Upper lobe of left lung (tissue), 6 donors: ENCODE data around the gene ELAVL1. TPM values are rescaled to one million over a fixed set of nuclear protein-coding genes. Genes with fewer than 3 reads are reported as not detected.
A peak's percentile ranks its signal among the peaks of the same experiment; 100 is the strongest.

Experiments
- ATAC-seq, 2 donors: fragments of 200-7000 bp; cut with Tn5 transposase; one replicate each; pipeline ENCODE4 v1.9.1; 2022; ENCODE audit warnings: mild to moderate bottlenecking in 2 of 2, moderate library complexity in 2 of 2; ENCODE audit not compliant: low FRiP score in 2 of 2
- DNase-seq, 2 donors: peaks; one replicate each; pipeline ENCODE4 v3.0.0-alpha.2; 2019 to 2020
- H3K27ac ChIP-seq, 4 donors: fragments of 200-600 bp; sonication (generic); one replicate each; pipeline ENCODE4 v1.5.1; 2016 to 2019
- H3K27me3 ChIP-seq, 4 donors: fragments of 200-600 bp; sonication (generic); one replicate each; pipeline ENCODE4 v1.5.1; 2017 to 2019
- H3K36me3 ChIP-seq, 4 donors: fragments of 200-600 bp; sonication (generic); one replicate each; pipeline ENCODE4 v1.5.1; 2016 to 2019
- H3K4me1 ChIP-seq, 4 donors: fragments of 200-600 bp; sonication (generic); one replicate each; pipeline ENCODE4 v1.5.1; 2018 to 2019
- H3K4me3 ChIP-seq, 4 donors: fragments of 200-600 bp; sonication (generic); one replicate each; pipeline ENCODE4 v1.5.1; 2017 to 2019; ENCODE audit warnings: mild to moderate bottlenecking in 2 of 4, moderate library complexity in 1 of 4
- H3K9me3 ChIP-seq, 4 donors: fragments of 200-600 bp; sonication (generic); one replicate each; pipeline ENCODE4 v1.5.1; 2018 to 2019
- EP300 ChIP-seq, 4 donors: sonication (generic); formaldehyde crosslinking; IDR thresholded peaks; one replicate each; pipeline ENCODE4 v1.5.1; 2017; ENCODE audit warnings: antibody characterized with exemption in 4 of 4, control low read depth in 2 of 4
- POLR2A ChIP-seq, 4 donors: fragments of 450-650 bp; IDR thresholded peaks; one replicate each; pipeline ENCODE4 v1.5.1; 2016 to 2017; ENCODE audit warnings: antibody characterized with exemption in 4 of 4, mild to moderate bottlenecking in 2 of 4
- POLR2AphosphoS5 ChIP-seq, 2 donors: sonication (generic); formaldehyde crosslinking; IDR thresholded peaks; one replicate each; pipeline ENCODE4 v1.5.1; 2017; ENCODE audit warnings: antibody characterized with exemption in 2 of 2
- WGBS, 2 donors: methylation state at CpG; one replicate each; pipeline ENCODE4 v1.1.5; 2017 to 2018; 5-methylcytosine and 5-hydroxymethylcytosine counted together
- total RNA-seq, 6 donors: library from RNA; depleted of rRNA in 4 of 6; stranded (reverse); fragments of >200 nt in 4 of 6; gene quantifications; one replicate each; pipeline versions ENCODE4 v1.1.0 to v1.2.1, GENCODE V29; 2016 to 2021
- TF ChIP-seq, protein P1 (sequence below), 6 experiments: fragments of 450-650 bp in 4 of 6; fragments of 200-600 bp in 2 of 6; sonication (generic) in 2 of 6; IDR thresholded peaks; one replicate each; pipeline ENCODE4 v1.5.1; 2016 to 2019; ENCODE audit warnings: antibody characterized with exemption in 6 of 6
- donor health status: DM: no; HTN: no; CAD: no; lungs with moderate emphysema.
- donor health status: DM: no; HTN: yes; CAD: no; lungs with severe emphysema.

Gene ELAVL1
- total RNA-seq, 6 donors from 2014 or later = 21.0 to 71.1 (median 36.1) TPM

DNA sequence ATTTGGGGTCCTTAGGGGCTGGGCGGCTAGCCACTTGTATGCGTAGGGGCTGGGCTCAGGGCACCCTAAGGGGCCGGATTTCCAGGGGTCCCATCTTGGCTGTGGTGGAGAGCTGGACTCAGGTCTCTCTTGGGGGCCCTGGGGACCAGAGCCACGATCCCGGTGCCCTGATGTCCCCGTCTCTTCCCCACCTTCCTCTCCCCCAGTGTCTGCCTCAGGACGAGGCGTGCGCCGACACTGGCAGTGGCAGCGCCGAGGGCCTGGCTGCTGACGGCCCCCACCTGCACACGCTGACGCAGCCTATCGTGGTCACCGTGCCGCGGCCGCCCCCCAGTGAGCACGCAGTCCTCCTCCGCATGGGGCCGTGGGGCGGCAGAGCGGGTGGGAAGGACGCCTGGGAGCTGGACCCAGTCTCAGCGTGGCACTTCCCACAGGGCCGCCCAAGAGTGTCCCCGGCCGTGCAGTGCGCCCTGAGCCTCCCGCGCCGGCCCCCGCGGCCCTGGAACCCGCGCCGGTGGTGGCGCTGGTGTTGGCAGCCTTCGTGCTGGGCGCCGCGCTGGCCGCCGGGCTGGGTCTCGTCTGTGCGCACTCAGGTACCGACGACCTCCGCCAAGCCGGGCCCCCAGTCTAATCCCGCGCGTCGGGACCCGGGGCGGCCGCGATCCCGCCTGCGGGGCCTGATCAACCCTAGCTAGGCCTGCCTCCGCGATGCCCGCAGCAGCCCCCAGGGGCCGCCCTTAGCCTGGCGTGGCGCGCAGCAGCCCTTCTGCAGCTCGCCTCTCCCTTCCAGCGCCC is 88.0 kb downstream of the ELAVL1 start:
- peaks cover 44 to 65% (median 47%) of the 10 kb centered on the region in 4 donors for H3K4me1 ChIP-seq
- H3K27ac ChIP-seq = no peak overlapping the region
- H3K4me3 ChIP-seq = peak overlapping the region in 3 of 4 donors; percentile 33 to 49 (median 38)
- no peaks in the 10 kb centered on the region for H3K9me3 ChIP-seq
- ATAC-seq (no peak), DNase-seq (peak in 1 of 2 donors; percentile 93)
- peaks cover 3 to 21% (median 16%) of the 10 kb centered on the region in 4 donors for H3K36me3 ChIP-seq
- peaks cover 0 to 39% (median 27%) of the 10 kb centered on the region in 4 donors for H3K27me3 ChIP-seq
- WGBS, 2 donors = 0 to 4% methylated on average over 9 to 18 of the region's 71 CpGs
- TF ChIP-seq, protein P1, sequence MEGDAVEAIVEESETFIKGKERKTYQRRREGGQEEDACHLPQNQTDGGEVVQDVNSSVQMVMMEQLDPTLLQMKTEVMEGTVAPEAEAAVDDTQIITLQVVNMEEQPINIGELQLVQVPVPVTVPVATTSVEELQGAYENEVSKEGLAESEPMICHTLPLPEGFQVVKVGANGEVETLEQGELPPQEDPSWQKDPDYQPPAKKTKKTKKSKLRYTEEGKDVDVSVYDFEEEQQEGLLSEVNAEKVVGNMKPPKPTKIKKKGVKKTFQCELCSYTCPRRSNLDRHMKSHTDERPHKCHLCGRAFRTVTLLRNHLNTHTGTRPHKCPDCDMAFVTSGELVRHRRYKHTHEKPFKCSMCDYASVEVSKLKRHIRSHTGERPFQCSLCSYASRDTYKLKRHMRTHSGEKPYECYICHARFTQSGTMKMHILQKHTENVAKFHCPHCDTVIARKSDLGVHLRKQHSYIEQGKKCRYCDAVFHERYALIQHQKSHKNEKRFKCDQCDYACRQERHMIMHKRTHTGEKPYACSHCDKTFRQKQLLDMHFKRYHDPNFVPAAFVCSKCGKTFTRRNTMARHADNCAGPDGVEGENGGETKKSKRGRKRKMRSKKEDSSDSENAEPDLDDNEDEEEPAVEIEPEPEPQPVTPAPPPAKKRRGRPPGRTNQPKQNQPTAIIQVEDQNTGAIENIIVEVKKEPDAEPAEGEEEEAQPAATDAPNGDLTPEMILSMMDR (IDR thresholded peaks at IDR 0.05) = peak; percentile 45 to 71 (median 61)
- TF ChIP-seq EP300 (IDR thresholded peaks at IDR 0.05) = no peak
- no peak for TF ChIP-seq POLR2AphosphoS5 (IDR thresholded peaks at IDR 0.05)
- TF ChIP-seq POLR2A (IDR thresholded peaks at IDR 0.05) = no peak

DNA sequence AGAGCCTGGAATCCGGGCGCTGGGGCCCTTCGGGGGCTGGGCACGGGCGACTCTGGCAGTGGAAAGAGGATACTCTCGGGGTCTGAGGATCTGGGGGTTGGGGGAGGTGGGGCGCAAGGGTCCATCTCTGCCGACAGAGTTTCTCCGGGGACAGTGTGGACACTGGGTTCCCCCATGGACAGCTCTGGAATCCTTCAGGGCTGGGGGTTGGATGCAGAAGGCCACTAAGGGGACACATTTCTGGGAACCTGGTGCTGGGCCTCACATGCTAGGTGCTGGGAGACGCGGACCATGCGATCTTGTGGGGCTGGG is 88.5 kb downstream of the ELAVL1 start:
- TF ChIP-seq EP300 (IDR thresholded peaks at IDR 0.05) = no peak
- TF ChIP-seq, protein P1 (IDR thresholded peaks at IDR 0.05) = no peak
- no peak for TF ChIP-seq POLR2A (IDR thresholded peaks at IDR 0.05)
- TF ChIP-seq POLR2AphosphoS5 (IDR thresholded peaks at IDR 0.05) = no peak
- no peak for DNase-seq
- Histone ChIP-seq H3K4me1 (peaks cover 39 to 62% (median 44%) of the 10 kb centered on the region in 4 donors), H3K36me3 (peaks cover 9 to 21% (median 17%) of the 10 kb centered on the region in 4 donors), H3K27ac (peak overlapping the region in 1 of 4 donors; percentile 11), H3K4me3 (peak overlapping the region in 3 of 4 donors; percentile 38 to 49 (median 38)), H3K9me3 (no peaks in the 10 kb centered on the region), H3K27me3 (peaks cover 0 to 39% (median 27%) of the 10 kb centered on the region in 4 donors)
- 3 to 11% methylated on average over 6 to 9 of the region's 12 CpGs for WGBS, 2 donors
- no peak for ATAC-seq

DNA sequence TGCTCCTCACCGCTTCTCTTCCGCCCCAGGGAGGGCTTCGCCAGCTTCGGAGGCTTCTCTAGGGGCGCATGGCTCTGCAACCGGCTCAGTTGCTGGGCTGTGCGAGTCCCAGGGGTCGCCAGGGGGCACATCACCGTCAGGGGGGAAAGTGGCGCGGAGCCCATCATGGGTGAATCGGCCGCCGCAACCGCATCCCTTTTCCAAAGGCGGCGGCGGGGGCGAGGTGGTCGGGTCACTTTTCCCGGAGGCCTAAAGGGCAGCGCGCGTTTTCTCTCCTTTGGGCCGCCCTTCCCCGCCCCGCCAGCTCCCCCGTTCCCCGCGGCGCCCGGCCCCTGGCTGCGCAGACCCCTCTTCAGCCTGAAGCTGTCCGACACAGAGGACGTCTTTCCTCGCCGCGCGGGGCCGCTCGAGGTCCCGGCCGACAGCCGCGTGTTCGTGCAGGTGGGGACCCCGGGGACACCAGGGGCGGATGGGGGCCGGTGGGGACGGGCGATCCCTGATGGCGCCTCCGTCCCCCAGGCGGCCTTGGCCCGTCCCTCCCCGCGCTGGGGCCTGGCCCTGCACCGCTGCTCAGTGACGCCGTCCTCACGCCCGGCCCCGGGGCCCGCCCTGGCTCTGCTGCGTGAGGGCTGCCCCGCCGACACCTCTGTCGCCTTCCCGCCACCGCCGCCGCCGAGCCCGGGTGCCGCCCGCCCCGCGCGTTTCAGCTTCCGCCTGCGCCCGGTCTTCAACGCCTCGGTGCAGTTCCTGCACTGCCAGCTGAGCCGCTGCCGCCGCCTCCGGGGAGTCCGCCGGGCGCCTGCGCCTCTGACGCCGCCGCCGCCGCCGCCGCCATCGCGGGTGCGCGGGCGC is 89.1 kb downstream of the ELAVL1 start:
- peak overlapping the region in 1 of 4 donors; percentile 11 for H3K27ac ChIP-seq
- no peak for TF ChIP-seq EP300 (IDR thresholded peaks at IDR 0.05)
- TF ChIP-seq POLR2AphosphoS5 (IDR thresholded peaks at IDR 0.05) = no peak
- TF ChIP-seq POLR2A (IDR thresholded peaks at IDR 0.05) = no peak
- TF ChIP-seq, protein P1 (IDR thresholded peaks at IDR 0.05) = no peak
- WGBS, 2 donors = 1 to 4% methylated on average over 9 to 68 of the region's 104 CpGs
- peaks cover 0 to 39% (median 27%) of the 10 kb centered on the region in 4 donors for H3K27me3 ChIP-seq
- peak in 1 of 2 donors; percentile 93 for DNase-seq
- no peaks in the 10 kb centered on the region for H3K9me3 ChIP-seq
- no peak for ATAC-seq
- H3K4me3 ChIP-seq = peak overlapping the region in 3 of 4 donors; percentile 38 to 49 (median 38)
- H3K36me3 ChIP-seq = peaks cover 12 to 22% (median 21%) of the 10 kb centered on the region in 4 donors
- H3K4me1 ChIP-seq = peaks cover 33 to 56% (median 38%) of the 10 kb centered on the region in 4 donors

DNA sequence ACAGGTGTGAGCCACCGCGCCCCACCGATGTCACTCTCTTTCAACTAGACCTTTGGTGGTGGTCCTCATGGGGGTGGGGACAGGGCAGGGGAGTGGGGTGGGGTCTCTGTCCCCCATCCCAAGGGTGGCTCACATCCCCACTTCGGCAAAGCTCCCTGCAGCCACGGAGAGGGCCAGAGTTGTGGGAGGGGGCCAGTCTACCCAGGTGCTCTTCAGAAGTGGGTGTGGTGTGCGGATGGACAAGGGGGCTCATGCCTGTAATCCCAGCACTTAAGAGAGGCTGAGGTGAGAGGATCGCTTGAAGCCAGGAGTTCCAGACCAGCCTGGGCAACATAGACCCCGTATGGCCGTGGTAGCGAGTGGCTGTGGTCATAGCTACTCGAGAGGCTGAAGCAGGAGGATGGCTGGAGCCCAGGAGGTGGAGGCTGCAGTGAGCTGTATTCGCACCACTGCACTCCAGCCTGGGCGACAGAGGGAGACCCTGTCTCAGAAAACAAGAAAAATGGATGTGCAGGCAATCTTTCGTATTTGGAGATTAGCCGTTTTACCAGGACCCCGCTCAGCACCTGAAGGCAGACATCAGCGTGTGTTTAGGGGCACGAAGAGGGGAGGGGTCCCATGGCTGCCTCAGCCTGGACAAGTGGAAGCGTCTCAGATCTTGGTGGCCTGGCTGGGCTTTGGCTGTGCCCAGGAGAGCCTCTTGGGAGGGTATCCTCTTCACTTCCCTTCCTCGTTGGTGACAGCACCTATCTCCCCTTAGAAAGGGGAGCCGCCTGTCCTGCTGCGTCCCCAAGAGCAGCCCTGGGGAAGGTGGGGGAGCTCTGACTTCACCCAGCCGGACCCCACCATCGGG is 90.0 kb downstream of the ELAVL1 start:
- ATAC-seq (no peak), DNase-seq (peak in 1 of 2 donors; percentile 15)
- H3K9me3 ChIP-seq = no peaks in the 10 kb centered on the region
- peak overlapping the region in 2 of 4 donors; percentile 38 to 49 for H3K4me3 ChIP-seq
- peaks cover 0 to 39% (median 27%) of the 10 kb centered on the region in 4 donors for H3K27me3 ChIP-seq
- TF ChIP-seq EP300 (IDR thresholded peaks at IDR 0.05) (no peak), POLR2A (IDR thresholded peaks at IDR 0.05) (no peak), POLR2AphosphoS5 (IDR thresholded peaks at IDR 0.05) (no peak)
- TF ChIP-seq, protein P1 (IDR thresholded peaks at IDR 0.05) = no peak
- 39 to 53% methylated on average over 15 to 21 of the region's 24 CpGs for WGBS, 2 donors
- H3K4me1 ChIP-seq = peaks cover 29 to 51% (median 35%) of the 10 kb centered on the region in 4 donors
- H3K27ac ChIP-seq = no peak overlapping the region
- H3K36me3 ChIP-seq = peaks cover 21 to 30% (median 30%) of the 10 kb centered on the region in 4 donors
